Stimulated activated naive CD8-positive, alpha-beta T cell treated with anti-CD3 and anti-CD28 coated beads, Interleukin-15, Interleukin-2, amounts not matched to agents 100 ng/mL and 50 ng/mL, for 24 hours (primary cell): ENCODE data around the gene CAMTA1.

Source experiments
- H3K27ac Mint-ChIP-seq: one replicate; pipeline ENCODE4 v1.8.0; 2021; ENCODE audit warnings: mild to moderate bottlenecking, mixed read lengths
- H3K27me3 Mint-ChIP-seq: one replicate; pipeline ENCODE4 v1.8.0; 2021; ENCODE audit warnings: mixed read lengths
- H3K36me3 Mint-ChIP-seq: one replicate; pipeline ENCODE4 v1.8.0; 2021; ENCODE audit warnings: low read depth, mixed read lengths
- H3K4me1 Mint-ChIP-seq: one replicate; pipeline ENCODE4 v1.8.0; 2021; ENCODE audit warnings: low read depth, mixed read lengths
- H3K4me3 Mint-ChIP-seq: one replicate; pipeline ENCODE4 v1.8.0; 2021; ENCODE audit warnings: mild to moderate bottlenecking, mixed read lengths
- H3K9me3 Mint-ChIP-seq: one replicate; pipeline ENCODE4 v1.8.0; 2021; ENCODE audit warnings: mixed read lengths

CAMTA1 gene

DNA sequence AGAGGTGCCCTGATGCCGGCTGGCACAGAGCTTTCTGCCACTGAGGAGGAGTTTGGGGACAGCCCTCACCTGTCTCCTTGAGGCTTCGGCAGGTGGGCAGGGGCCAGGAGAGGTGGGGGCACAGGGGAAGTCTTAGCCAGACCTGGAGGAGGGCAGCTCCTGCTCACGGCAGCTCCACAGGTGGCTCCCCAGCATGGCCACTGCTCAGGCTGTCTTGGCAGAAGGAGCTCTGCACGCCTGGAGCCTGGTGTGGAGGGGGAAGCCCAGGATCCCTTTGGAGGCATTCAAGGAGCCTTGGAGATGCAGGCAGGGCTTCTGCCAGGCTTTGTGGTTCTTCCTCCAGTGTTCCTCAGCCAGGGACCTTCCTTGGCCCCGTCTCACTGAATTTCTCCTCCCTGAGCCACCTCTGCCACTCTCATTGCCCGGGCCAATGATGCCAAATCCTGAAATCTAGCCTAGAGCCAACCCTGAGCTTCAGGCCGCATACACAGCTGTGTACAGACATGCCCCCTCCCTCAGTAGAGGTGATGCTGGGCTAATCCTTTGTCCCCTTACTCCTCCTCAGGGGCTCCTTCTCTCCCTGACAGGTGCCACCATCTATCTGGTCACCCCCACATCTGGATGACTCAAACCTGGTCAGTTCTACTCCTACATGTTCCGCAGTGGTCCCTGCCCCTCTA, 734.1 kb downstream of the CAMTA1 start:
- Mint-ChIP-seq H3K4me3 (no peak overlapping the region), H3K27ac (no peak overlapping the region), H3K4me1 (no peaks in the 10 kb centered on the region), H3K9me3 (no peaks in the 10 kb centered on the region), H3K27me3 (peaks cover 6% of the 10 kb centered on the region), H3K36me3 (no peaks in the 10 kb centered on the region)

DNA sequence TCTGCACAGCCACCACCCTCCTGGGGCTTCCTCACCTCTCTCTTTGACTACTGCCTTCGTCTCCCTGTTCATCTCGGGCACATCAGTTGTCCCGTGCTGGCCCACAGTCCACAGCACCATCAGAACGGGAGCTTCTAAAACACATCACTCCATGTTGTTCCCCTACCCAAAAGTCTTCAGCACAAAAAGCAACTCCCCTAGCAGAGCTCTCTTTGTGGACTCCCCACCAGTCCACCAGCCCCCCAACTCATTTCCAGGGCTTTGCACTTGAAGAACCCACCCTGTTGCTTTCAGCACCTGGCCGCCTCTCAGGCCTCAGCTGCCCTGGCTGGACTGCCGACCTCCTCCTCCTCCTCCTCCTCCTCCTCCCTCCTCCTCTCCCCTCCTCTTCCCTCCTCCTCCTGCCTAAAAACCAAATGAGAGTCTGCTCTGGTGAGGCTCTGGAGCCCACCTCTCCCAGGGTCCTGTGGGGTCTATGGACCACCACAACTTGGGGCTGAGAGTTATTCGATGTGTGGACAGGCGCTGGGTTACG, 734.7 kb downstream of the CAMTA1 start:
- Mint-ChIP-seq H3K27ac (no peak overlapping the region), H3K36me3 (no peaks in the 10 kb centered on the region), H3K4me1 (no peaks in the 10 kb centered on the region), H3K27me3 (peaks cover 8% of the 10 kb centered on the region), H3K9me3 (no peaks in the 10 kb centered on the region), H3K4me3 (no peak overlapping the region)

DNA sequence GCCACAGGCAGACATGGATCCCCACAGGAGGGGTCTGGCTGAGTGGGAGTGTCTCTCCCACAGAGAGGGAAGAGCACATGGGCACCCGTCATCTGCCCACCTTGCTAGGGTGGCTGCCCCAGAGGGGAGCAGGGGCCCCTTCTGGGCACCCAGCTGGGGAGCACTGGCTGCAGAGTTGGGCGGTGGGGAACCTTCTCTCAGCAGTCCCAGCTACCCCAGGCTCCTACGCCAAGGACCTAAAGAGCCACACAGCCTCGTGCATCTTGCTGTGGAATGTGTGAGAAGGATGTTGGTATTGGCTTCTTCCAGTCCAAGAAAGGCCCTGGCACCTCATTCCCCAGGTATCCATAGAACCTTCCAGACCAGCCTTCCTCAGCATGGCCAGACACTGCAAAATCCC, 735.2 kb downstream of the CAMTA1 start:
- Mint-ChIP-seq H3K36me3 (no peaks in the 10 kb centered on the region), H3K27ac (no peak overlapping the region), H3K27me3 (peaks cover 8% of the 10 kb centered on the region), H3K9me3 (no peaks in the 10 kb centered on the region), H3K4me1 (no peaks in the 10 kb centered on the region), H3K4me3 (no peak overlapping the region)

DNA sequence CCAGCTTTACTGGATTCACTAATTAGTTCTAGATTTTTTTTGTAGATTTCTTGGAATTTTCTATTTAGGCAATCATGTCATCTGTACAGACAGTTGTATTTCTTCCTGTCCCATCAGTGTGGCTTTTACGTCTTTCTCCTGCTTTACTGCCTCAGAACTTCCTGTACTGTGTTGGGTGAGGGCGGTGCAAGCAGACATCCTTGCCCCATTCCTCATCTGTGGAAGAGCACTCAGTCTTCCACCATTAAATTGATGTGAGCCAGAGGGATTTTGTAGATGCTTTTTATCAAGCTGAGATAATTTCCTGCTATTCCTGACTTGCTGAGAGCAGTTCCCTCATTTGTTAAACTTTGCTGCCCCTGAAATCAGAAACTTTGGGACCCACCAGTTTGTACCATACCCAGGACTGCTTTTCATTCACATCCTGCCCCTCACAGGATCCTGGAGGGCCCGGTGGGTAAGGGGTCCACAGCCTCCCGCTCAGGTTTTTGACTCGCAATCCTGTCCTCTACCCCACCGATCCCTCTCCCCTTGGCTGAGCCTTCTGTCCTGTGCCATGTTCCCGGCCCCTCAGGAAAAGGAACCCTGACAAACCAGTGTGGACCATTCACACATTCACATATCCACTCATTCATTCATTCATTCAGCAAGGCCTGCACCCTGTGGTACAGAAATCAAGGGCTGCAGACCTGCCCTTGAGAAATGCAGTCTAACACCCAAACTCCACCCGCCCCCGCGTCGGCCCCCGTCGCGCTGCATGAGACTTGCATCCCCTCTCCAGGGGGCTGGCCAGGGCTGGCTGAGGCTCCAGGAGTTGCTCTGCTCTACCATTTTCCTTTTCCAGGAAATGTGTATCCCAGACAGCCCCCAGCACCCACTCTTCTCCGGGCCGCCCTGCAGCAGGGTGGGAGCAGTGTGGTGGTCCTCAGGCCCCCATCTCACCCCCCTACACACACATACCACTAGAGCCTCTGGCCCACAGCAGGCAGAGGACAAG, 739.4 kb downstream of the CAMTA1 start:
- Mint-ChIP-seq H3K36me3 (no peaks in the 10 kb centered on the region), H3K27me3 (peaks cover 8% of the 10 kb centered on the region), H3K4me1 (no peaks in the 10 kb centered on the region), H3K9me3 (no peaks in the 10 kb centered on the region), H3K27ac (no peak overlapping the region), H3K4me3 (no peak overlapping the region)

DNA sequence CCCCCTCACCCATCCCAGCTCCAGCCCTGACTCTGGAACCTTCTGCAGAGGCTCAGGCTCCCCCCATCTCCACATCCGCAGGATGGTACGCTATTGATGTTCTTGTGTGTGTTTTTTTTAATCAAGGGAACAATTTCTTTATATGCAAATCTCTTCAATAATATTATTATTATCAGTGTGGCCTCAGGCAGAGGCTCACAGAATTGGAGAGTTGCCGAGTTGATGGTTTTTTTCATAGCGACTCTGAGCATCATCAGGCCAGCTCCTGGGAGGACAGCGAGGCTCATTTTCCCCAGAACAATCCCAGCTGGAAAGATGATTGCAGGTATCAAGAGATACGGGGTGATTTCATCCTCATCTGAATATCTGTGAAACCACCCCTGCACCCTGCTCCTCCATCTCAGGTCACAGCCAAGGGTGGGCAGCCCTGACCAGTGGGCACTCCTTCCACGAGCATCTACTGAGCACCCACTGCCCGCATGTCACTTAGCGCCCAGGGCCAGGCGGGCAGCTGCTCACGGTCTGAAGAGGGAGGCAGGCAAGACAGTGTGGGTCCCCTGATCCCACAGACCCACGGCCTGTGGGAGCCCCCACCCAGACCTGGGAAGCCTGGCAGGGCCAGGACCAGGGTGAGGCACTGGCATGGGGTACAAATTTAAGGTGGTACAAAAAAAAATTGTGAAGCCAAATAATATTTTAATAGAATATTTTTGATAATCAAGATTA, 740.2 kb downstream of the CAMTA1 start:
- Mint-ChIP-seq H3K9me3 (no peaks in the 10 kb centered on the region), H3K36me3 (no peaks in the 10 kb centered on the region), H3K27ac (no peak overlapping the region), H3K27me3 (peaks cover 8% of the 10 kb centered on the region), H3K4me3 (no peak overlapping the region), H3K4me1 (no peaks in the 10 kb centered on the region)

DNA sequence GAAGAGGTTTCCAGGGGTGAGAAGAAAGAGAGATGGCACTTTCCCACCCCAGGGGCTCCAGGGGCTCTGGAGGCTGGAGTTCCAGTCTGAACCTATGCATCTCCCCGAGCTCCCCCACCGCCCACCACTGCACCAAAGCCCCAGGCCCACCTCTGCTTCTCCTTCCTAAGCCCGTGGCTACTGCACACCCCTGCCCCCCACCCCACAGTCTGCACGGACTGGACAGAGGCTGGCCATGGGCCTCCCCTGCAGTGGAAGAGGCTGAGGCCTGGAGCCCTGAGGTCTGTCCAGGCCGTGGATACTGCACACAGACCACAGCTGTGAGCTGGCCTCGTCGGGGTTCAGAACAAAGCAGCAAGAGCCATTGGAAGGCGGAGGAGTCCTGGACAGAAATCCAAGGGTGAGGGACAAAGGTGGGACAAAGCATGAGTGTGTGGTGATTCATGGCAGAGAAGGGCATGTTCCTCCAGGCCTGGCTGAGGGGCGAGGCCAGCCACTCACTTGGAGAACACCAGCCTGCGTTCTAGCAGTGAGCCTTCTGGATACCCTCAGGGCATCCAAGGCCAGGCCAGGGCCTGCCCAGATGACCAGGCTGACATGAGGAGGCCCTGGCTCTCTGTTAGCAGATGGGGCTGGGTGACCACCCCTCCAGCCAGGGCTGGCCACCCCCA, 741.1 kb downstream of the CAMTA1 start:
- no peak overlapping the region for H3K4me3 Mint-ChIP-seq
- peaks cover 8% of the 10 kb centered on the region for H3K27me3 Mint-ChIP-seq
- no peaks in the 10 kb centered on the region for H3K9me3 Mint-ChIP-seq
- H3K36me3 Mint-ChIP-seq = no peaks in the 10 kb centered on the region
- no peaks in the 10 kb centered on the region for H3K4me1 Mint-ChIP-seq
- no peak overlapping the region for H3K27ac Mint-ChIP-seq

DNA sequence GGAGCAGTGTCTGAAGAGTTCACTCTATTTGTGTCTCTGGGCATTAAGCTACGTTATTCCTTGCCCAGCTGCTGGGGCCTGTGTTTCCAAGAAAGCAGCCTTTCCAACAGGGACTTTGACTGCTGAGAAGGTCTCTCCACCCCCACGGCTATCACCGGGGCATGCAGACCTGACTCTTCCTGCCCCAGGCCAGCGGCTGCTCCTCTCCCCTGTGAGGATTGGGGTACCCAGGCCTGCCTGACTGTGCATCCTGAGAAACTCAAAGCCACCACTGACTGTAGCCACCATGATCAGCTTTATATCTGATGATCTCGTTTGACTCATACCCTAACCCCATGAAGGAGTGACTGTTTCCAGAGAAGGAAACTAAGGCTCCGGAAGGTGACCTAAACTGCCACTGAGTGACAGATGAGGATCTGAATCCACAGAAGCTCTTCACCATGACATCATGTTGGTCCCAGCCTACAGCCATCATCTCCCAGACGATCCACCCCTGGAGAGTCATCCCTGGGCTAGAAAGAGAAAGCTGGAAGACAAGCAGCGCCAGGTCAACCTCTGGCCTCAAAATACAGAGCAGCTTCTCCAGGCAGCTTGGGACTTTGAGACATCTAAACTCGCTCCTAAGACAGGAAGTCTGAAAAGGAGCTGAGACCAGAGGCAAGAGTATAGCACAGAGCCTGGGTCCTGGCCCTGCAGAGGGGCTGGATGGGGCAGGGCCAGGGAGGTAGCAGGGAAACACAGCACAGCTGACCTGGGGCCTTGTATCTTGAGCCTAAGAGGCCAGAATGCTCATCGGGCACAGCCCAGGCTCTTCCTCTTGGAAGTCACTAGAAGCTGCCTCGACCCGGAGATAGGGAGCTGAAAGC, 741.8 kb downstream of the CAMTA1 start:
- Mint-ChIP-seq H3K4me1 (no peaks in the 10 kb centered on the region), H3K27ac (no peak overlapping the region), H3K4me3 (no peak overlapping the region), H3K9me3 (no peaks in the 10 kb centered on the region), H3K36me3 (no peaks in the 10 kb centered on the region), H3K27me3 (peaks cover 8% of the 10 kb centered on the region)

DNA sequence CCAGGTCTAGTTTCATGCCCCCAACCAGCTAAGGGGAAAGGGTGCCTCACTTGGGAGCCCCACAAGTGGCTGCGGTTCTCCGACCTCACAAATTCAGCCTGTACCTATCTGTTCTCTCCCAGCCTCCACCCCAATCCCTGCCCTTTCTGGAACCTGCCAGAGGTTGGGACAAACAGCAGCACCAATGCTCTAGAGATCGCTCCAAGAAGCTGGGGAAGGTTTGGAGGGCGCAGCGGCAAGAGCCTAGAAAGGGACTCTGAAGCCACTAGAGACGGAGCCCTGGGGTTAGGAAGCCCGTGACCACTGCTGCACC, 742.4 kb downstream of the CAMTA1 start:
- no peak overlapping the region for H3K27ac Mint-ChIP-seq
- H3K9me3 Mint-ChIP-seq = no peaks in the 10 kb centered on the region

DNA sequence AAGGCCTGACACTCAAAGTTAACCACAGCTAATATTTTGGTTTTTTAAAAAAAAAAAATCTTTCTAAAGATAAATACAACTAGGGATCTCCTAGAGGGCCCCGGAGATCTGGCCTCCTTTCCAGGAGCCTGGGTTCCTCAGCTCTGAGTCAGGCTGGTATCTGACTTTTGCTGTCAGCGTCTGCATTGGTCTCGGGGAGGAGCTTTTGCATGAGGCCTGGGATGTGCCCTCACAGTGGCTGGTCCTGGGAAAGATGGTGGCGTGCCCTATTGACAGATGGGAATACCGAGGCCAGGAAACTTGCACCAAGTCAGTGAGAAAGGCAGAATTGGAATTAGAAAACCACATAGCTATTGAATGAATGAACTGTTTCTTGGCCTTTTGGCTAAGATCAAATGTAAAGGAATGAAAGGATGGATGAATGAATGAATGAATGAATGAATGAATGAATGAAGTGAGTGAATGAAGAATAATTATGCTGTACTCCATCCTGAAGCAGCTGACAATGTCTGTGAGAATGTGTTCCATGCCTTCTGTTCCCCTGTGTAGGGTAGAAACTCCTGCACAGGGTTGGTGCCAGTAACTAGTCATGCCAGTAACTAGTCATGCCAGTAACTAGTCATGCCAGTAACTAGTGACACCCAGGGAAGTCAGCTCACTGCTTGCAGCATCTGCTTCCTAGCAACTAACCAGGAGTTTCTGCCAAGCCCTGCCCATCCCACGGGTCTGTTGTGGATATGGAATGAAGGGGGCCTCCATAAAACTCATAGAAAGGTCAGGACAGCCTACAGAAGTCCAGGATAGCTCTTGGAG, 743.3 kb downstream of the CAMTA1 start:
- Mint-ChIP-seq H3K36me3 (no peaks in the 10 kb centered on the region), H3K9me3 (no peaks in the 10 kb centered on the region), H3K27ac (no peak overlapping the region), H3K4me1 (no peaks in the 10 kb centered on the region), H3K27me3 (peaks cover 8% of the 10 kb centered on the region), H3K4me3 (no peak overlapping the region)

More for the DNA sequence above, 742.4 kb downstream of the CAMTA1 start:
- Mint-ChIP-seq H3K4me3 (no peak overlapping the region), H3K4me1 (no peaks in the 10 kb centered on the region), H3K36me3 (no peaks in the 10 kb centered on the region), H3K27me3 (peaks cover 11% of the 10 kb centered on the region)

DNA sequence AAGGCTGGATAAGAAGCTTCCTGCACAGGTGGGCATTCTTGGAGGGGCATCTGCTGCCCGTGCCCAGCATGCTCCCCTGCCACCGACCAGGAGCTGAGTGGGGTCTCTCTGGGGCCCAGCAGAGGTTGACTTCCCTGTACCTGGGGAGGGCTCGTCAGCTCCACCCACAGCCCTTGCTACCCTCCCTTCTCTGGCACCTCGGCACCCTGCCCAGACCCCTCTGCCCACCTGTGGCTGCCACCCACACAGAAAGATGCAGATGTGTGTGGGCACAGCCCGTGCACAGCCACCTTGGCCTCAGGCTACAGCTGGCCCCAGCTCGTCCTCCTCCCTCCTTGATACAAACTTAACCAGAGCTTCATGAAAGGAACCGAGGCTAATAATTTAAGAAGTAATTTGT, 744.7 kb downstream of the CAMTA1 start:
- H3K9me3 Mint-ChIP-seq = no peaks in the 10 kb centered on the region
- no peak overlapping the region for H3K27ac Mint-ChIP-seq
- H3K4me3 Mint-ChIP-seq = no peak overlapping the region
- no peaks in the 10 kb centered on the region for H3K4me1 Mint-ChIP-seq
- H3K36me3 Mint-ChIP-seq = no peaks in the 10 kb centered on the region
- H3K27me3 Mint-ChIP-seq = peaks cover 4% of the 10 kb centered on the region

DNA sequence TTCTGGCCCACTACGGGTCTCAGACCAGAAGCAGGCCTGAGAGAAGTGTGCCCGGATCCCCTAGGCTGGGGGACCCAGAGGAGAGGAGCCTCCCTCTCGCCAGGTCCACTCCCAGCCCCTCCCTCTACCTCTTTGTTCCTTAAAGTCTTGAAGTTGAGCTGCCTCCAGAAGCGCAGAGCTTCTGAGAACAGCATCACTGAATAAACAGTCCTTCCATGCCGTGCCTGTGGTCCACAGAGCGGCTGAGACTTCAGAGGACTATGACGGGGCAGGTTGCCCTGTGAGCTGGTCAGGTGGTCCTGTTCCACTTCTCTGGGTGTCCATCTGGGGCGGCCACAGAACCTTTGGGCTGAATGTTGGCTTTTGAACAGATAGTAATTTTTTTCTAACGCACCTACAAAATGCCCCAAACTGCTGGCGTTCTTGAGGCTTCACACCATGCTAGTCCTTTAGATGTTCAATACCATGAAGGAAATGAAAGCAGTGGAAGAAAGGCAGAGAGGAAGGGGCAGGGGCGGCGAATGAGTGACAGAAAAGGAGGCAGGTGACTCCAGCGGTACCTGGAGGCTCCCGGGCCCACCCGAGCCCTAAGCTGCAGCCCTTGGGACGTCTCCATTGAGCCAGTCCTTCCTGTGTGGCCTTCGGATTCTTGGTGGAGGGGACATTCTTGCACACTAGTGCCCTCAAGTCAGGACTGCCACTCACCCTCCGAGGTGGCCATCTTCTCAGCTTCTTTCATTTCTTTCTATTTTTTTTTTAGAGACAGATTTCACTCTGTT, 746.5 kb downstream of the CAMTA1 start:
- no peak overlapping the region for H3K27ac Mint-ChIP-seq
- H3K36me3 Mint-ChIP-seq = no peaks in the 10 kb centered on the region
- H3K4me3 Mint-ChIP-seq = no peak overlapping the region
- no peaks in the 10 kb centered on the region for H3K9me3 Mint-ChIP-seq
- peaks cover 9% of the 10 kb centered on the region for H3K27me3 Mint-ChIP-seq
- H3K4me1 Mint-ChIP-seq = no peaks in the 10 kb centered on the region

DNA sequence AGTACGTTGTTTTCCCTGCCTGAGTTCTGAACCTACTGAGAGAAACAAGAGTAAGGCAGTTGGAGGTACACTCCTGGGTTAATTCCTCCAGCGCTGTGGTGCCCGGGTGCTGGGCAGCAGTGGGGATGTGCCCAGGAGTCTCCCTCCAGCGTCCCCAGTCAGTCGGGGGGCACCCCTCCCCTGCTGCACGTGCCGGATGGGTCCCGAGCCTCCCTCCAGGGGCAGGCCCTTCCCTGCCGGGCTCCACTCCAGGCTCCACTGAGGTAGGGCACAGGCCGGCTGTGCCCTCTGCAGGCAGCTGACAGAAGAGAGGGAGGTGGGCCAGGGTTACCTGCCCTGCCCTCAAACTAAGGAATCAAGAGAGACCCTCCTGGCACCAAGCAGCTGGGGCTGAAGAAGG, 747.8 kb downstream of the CAMTA1 start:
- no peaks in the 10 kb centered on the region for H3K9me3 Mint-ChIP-seq
- no peaks in the 10 kb centered on the region for H3K36me3 Mint-ChIP-seq
- H3K4me1 Mint-ChIP-seq = no peaks in the 10 kb centered on the region
- H3K4me3 Mint-ChIP-seq = no peak overlapping the region
- H3K27ac Mint-ChIP-seq = no peak overlapping the region
- peaks cover 15% of the 10 kb centered on the region for H3K27me3 Mint-ChIP-seq
